Mucosa of rectum (tissue), 2 donors: ENCODE measurements around the gene IL3.

Experiments used
- H3K27ac ChIP-seq, 2 donors: one replicate each; pipeline ENCODE4 v1.7.0; 2013; ENCODE audit warnings: inconsistent platforms in 2 of 2, low read depth in 2 of 2, low read length in 2 of 2
- H3K27me3 ChIP-seq, 2 donors: one replicate each; pipeline ENCODE4 v1.7.0; 2013; ENCODE audit warnings: low read length in 2 of 2; ENCODE audit not compliant: control insufficient read depth in 2 of 2, insufficient read depth in 2 of 2
- H3K36me3 ChIP-seq, 2 donors: one replicate each; pipeline ENCODE4 v1.7.0; 2013; ENCODE audit warnings: low read length in 2 of 2; ENCODE audit not compliant: control insufficient read depth in 2 of 2, insufficient read depth in 2 of 2
- H3K4me1 ChIP-seq, 2 donors: one replicate each; pipeline ENCODE4 v1.7.0; 2013; ENCODE audit warnings: low read length in 2 of 2, mild to moderate bottlenecking in 1 of 2; ENCODE audit not compliant: control insufficient read depth in 2 of 2, insufficient read depth in 2 of 2
- H3K4me3 ChIP-seq, 2 donors: one replicate each; pipeline ENCODE4 v1.7.0; 2013; ENCODE audit warnings: low read length in 2 of 2
- H3K9ac ChIP-seq, 2 donors: one replicate each; pipeline ENCODE4 v1.7.0; 2013; ENCODE audit warnings: low read length in 2 of 2, low read depth in 1 of 2, mild to moderate bottlenecking in 1 of 2
- H3K9me3 ChIP-seq, 2 donors: one replicate each; pipeline ENCODE4 v1.7.0; 2013; ENCODE audit warnings: low read length in 2 of 2; ENCODE audit not compliant: control insufficient read depth in 2 of 2
- donor health status: healthy.
- donor health status: Normal muscosa, but diverticular disease.

The IL3 gene

GRCh38 chr5:132017738-132018625, 42.5 kb upstream of the IL3 start:
- Histone ChIP-seq H3K27me3 (peaks cover 16 to 22% of the 10 kb centered on the region in 2 donors), H3K36me3 (no peaks in the 10 kb centered on the region), H3K27ac (no peak overlapping the region), H3K9ac (no peak overlapping the region), H3K4me1 (no peaks in the 10 kb centered on the region), H3K9me3 (no peaks in the 10 kb centered on the region), H3K4me3 (no peak overlapping the region)

GRCh38 chr5:132019337-132019736, 41.1 kb upstream of the IL3 start:
- Histone ChIP-seq H3K36me3 (no peaks in the 10 kb centered on the region), H3K4me3 (no peak overlapping the region), H3K9me3 (no peaks in the 10 kb centered on the region), H3K27ac (no peak overlapping the region), H3K4me1 (no peaks in the 10 kb centered on the region), H3K9ac (no peak overlapping the region), H3K27me3 (peaks cover 18 to 20% of the 10 kb centered on the region in 2 donors)

- no peak overlapping the region for H3K27ac ChIP-seq
- H3K9ac ChIP-seq: no peak overlapping the region
- H3K9me3 ChIP-seq: no peaks in the 10 kb centered on the region
- H3K36me3 ChIP-seq: no peaks in the 10 kb centered on the region
- no peak overlapping the region for H3K4me3 ChIP-seq
- H3K27me3 ChIP-seq: peaks cover 17 to 20% of the 10 kb centered on the region in 2 donors
- H3K4me1 ChIP-seq: no peaks in the 10 kb centered on the region
These were observed 40.4 kb upstream of the IL3 start for GRCh38 chr5:132019857-132020555.

GRCh38 chr5:132020568-132021339, 39.7 kb upstream of the IL3 start:
- H3K4me3 ChIP-seq: no peak overlapping the region
- H3K27ac ChIP-seq: no peak overlapping the region
- no peaks in the 10 kb centered on the region for H3K36me3 ChIP-seq
- H3K9ac ChIP-seq: no peak overlapping the region
- H3K9me3 ChIP-seq: no peaks in the 10 kb centered on the region
- H3K4me1 ChIP-seq: no peaks in the 10 kb centered on the region
- H3K27me3 ChIP-seq: peaks cover 17 to 20% of the 10 kb centered on the region in 2 donors

GRCh38 chr5:132021654-132022053, 38.8 kb upstream of the IL3 start:
- Histone ChIP-seq H3K36me3 (no peaks in the 10 kb centered on the region), H3K4me1 (no peaks in the 10 kb centered on the region), H3K9ac (no peak overlapping the region), H3K27me3 (peaks cover 16 to 18% of the 10 kb centered on the region in 2 donors), H3K4me3 (no peak overlapping the region), H3K9me3 (no peaks in the 10 kb centered on the region), H3K27ac (no peak overlapping the region)

- Histone ChIP-seq H3K36me3 (no peaks in the 10 kb centered on the region), H3K27me3 (peaks cover 7 to 14% of the 10 kb centered on the region in 2 donors), H3K27ac (no peak overlapping the region), H3K9ac (no peak overlapping the region), H3K4me3 (no peak overlapping the region), H3K4me1 (no peaks in the 10 kb centered on the region), H3K9me3 (no peaks in the 10 kb centered on the region)
These were observed 37.7 kb upstream of the IL3 start for GRCh38 chr5:132022737-132023136.

- H3K27ac ChIP-seq: no peak overlapping the region
- no peaks in the 10 kb centered on the region for H3K4me1 ChIP-seq
- H3K9ac ChIP-seq: no peak overlapping the region
- no peaks in the 10 kb centered on the region for H3K9me3 ChIP-seq
- H3K4me3 ChIP-seq: no peak overlapping the region
- no peaks in the 10 kb centered on the region for H3K36me3 ChIP-seq
- peaks cover 5 to 11% of the 10 kb centered on the region in 2 donors for H3K27me3 ChIP-seq
These were observed 37.0 kb upstream of the IL3 start for GRCh38 chr5:132023258-132024116.

GRCh38 chr5:132024117-132024435, 36.4 kb upstream of the IL3 start:
- no peak overlapping the region for H3K9ac ChIP-seq
- no peak overlapping the region for H3K27ac ChIP-seq
- no peak overlapping the region for H3K4me3 ChIP-seq
- H3K36me3 ChIP-seq: no peaks in the 10 kb centered on the region
- H3K27me3 ChIP-seq: peaks cover 5 to 11% of the 10 kb centered on the region in 2 donors
- no peaks in the 10 kb centered on the region for H3K9me3 ChIP-seq
- H3K4me1 ChIP-seq: no peaks in the 10 kb centered on the region

GRCh38 chr5:132024789-132025402, 35.6 kb upstream of the IL3 start:
- H3K9ac ChIP-seq: no peak overlapping the region
- H3K27ac ChIP-seq: no peak overlapping the region
- H3K27me3 ChIP-seq: peaks cover 5 to 11% of the 10 kb centered on the region in 2 donors
- H3K4me1 ChIP-seq: no peaks in the 10 kb centered on the region
- H3K36me3 ChIP-seq: no peaks in the 10 kb centered on the region
- no peak overlapping the region for H3K4me3 ChIP-seq
- no peaks in the 10 kb centered on the region for H3K9me3 ChIP-seq
